Measurements from ENCODE around the gene NUDT22.
A peak's percentile ranks its signal among the peaks of the same experiment; 100 is the strongest.

The NUDT22 gene, protein sequence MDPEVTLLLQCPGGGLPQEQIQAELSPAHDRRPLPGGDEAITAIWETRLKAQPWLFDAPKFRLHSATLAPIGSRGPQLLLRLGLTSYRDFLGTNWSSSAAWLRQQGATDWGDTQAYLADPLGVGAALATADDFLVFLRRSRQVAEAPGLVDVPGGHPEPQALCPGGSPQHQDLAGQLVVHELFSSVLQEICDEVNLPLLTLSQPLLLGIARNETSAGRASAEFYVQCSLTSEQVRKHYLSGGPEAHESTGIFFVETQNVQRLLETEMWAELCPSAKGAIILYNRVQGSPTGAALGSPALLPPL

GRCh38 chr11:64225608-64226506, at the start of gene NUDT22, which contains the start of gene TRPT1:
NUDT22 (plus strand) TSS chr11:64226274; CDS start chr11:64226653, 379 bp downstream.
TRPT1 (minus strand) TSS chr11:64226186; CDS start chr11:64225860, 326 bp downstream.
- DNase-seq, result peak; percentile 75

GRCh38 chr11:64176751-64177150, 49.3 kb upstream of the NUDT22 start:
- no peak for DNase-seq

GRCh38 chr11:64178203-64178602, 47.9 kb upstream of the NUDT22 start:
- DNase-seq, result no peak

DNA sequence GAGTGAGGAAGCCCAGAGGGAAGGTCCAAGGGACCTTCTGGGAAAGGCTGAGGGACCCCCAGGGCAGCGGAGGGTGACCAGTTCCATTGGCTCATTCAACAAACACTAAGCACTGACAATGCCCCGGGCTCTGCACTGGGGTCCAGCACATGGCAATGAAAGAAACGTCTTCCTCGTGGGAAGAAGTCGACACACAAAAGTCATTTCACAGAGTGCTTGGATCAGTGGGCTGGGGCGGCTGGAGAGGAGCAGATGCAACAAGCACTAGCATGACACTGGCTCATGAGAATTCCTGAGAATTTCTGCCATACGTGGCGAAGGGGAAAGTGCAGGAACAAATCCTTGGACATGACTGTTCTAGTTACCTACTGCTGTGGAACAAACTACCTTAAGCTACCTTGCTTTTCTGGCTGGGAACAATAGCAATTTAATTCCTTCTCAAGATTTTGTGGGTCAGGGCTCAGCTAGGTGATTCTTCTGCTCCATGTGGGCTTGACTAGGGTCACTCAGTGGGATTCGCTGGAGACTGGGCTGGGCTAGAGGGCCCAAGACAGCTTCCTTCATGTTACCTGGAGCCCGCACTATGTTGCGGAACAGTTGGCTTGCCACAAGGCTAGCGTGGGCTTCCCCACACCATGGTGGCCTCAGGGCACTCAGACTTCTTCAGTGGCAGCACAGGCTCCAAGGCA, 47.0 kb upstream of the NUDT22 start:
- no peak for DNase-seq

DNA sequence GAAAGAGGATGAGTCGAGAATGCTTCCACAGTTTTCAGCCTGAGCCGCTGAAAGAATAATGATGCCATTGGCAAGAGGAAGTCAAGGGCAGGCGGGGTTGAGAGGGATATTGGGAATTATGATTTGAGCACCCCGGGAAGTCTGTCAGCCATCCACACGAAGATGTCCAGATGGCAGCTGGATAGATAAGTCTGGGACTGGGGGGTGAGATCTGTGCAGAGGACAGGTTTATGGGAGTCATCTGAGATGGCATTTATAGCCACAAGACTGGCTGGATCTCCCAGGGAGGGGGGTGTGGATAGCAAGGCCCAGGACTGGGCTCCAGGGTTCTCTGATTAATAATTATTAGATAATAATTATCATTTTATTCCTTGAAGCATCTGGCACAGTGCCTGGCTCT, 45.2 kb upstream of the NUDT22 start:
- no peak for DNase-seq

- peak; percentile 84 for DNase-seq
These were observed 44.3 kb upstream of the NUDT22 start for GRCh38 chr11:64181506-64182411.

DNA sequence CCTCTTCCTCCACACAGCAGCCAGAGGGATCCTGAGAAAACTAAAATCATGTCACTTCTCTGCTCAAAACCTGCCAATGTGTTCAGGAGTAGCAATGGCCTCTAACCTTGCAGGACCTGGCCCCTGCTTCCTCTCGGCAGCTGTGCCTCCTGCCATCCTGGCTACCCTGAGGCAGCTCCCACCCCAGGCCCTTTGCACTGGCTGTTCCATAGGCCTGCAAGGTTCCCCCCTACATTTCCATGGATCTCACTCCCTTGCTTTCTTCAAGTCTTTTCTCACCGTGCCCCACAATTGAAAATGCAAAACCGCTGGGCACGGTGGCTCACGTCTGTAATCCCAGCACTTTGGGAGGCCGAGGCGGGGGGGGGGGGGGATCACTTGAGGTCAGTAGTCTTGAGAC, 42.2 kb upstream of the NUDT22 start:
- DNase-seq, result no peak

DNA sequence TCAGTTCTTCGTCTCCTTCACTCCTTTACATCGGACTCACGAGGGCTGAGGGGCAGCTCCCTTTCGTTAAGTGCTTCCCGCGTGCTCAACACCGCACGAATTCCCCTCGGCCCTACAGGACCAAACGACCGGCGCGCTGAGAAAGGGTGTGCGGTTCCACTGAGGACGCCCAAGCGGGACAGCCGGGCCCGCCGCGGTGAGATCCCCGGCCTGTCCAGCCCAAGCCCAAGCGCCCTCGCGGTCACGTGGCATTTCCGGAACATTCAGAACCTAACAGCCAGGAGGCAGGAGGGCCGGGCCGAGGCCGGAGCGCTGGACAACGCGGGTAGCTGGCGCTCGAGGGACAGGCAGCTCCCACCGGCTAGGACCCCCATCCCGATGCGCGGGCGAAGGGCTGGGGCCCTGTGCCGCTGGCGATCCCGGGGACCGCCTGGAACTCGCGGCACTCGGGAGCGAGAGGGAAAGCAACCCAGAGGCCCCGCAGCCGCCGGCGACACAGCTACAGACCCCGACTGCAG, 40.8 kb upstream of the NUDT22 start:
- no peak for DNase-seq

DNA sequence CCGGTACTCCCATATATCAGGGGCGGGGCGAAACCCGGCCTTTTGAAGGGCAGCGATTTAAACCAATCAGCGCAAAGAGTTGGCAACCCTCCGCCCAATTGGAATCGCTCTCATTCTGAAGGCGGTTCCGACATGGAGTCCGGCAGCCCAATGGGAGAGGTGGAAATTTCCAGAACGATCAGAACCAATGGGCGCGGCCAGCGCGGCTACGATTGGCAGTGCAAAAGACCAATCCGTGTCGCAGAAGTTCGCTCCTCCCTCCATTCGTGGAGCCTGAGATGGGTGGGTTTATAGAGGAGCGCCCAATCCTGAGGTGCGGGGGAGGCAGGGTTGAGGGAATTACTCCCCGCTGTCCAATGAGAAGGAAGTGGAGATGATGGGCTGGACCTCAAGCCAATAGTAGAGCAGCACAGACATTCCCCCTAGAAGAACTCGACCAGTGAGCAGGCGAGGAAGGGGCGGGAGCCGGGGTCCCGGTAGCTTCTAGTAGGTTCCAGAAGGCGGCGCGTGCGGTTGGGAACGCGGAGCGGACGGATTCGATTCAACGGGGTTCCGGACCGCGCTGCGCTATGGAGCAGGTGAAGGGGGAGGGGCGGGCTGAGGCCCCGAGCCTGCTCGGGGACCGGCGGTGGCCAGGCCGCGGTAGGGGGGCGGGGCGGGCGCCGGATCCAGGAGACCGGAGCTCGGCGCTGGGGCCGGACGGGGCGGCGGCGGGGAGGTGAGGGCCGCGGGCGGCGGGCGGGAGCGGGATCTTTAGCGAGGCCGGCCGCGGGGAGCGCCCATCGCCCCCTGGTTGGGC, 40.2 kb upstream of the NUDT22 start, which contains the start of gene STIP1:
Gene STIP1, plus strand, starts transcription at position 479 of the 799 bp plus-strand sequence. Its CDS starts 91 bp downstream, at position 570.
- peak; percentile 100 for DNase-seq

- DNase-seq, result peak; percentile 9
These were observed 39.4 kb upstream of the NUDT22 start for GRCh38 chr11:64186492-64187165.

GRCh38 chr11:64192434-64192833, 33.6 kb upstream of the NUDT22 start:
- DNase-seq, result no peak

- DNase-seq, result no peak
These were observed 29.4 kb upstream of the NUDT22 start for GRCh38 chr11:64196626-64197025.

GRCh38 chr11:64198511-64198910, 27.6 kb upstream of the NUDT22 start:
- DNase-seq, result no peak

DNA sequence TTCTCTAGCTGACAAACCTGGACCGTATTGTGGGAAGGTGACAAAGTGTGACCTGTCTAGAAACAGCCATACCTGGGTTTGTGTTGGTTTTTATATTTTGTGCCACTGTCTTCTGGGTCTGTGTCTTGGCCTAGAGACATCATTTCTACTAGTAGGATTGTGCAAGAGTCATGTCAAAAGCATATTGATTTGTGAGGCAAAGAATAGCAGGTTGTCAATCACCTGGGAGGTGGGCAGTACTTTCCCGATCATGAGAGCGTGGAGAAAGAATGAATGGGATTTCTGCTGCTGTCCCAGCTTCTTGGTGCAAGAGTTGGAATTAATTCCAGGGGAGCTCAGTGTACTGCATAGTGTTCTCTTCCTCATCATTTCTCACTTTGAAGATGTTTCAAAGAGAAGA, 24.5 kb upstream of the NUDT22 start:
- no peak for DNase-seq

- no peak for DNase-seq
These were observed 23.1 kb upstream of the NUDT22 start for GRCh38 chr11:64202992-64203391.

- no peak for DNase-seq
These were observed 22.5 kb upstream of the NUDT22 start for GRCh38 chr11:64203421-64204079.

- no peak for DNase-seq
These were observed 22.0 kb upstream of the NUDT22 start for GRCh38 chr11:64204080-64204440.

DNA sequence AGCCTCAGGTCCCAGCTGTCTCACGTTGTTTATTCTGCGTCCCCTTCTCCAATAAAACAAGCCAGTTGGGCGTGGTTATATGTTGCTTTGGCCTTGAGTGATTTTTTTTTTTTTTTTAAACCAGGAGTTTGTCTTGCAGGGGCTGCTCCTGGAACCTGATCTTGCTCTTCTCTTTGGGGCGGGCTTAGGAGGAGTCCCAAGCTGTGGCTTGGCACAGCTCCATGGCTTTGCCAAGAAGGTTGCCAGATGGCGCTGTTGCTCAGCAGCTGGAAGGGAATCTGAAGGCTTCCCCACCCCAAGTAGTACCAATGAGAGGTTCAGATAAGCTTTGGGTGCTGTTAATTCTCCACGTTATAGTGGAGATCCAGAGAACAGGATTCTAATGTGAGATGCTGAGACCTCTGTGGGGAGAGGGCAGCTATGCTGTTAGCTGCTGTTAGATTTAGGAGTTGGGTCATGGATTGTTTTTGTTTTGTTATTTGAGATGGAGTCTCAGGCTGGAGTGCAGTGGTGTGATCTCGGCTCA, 21.5 kb upstream of the NUDT22 start:
- DNase-seq, result peak; percentile 67

DNA sequence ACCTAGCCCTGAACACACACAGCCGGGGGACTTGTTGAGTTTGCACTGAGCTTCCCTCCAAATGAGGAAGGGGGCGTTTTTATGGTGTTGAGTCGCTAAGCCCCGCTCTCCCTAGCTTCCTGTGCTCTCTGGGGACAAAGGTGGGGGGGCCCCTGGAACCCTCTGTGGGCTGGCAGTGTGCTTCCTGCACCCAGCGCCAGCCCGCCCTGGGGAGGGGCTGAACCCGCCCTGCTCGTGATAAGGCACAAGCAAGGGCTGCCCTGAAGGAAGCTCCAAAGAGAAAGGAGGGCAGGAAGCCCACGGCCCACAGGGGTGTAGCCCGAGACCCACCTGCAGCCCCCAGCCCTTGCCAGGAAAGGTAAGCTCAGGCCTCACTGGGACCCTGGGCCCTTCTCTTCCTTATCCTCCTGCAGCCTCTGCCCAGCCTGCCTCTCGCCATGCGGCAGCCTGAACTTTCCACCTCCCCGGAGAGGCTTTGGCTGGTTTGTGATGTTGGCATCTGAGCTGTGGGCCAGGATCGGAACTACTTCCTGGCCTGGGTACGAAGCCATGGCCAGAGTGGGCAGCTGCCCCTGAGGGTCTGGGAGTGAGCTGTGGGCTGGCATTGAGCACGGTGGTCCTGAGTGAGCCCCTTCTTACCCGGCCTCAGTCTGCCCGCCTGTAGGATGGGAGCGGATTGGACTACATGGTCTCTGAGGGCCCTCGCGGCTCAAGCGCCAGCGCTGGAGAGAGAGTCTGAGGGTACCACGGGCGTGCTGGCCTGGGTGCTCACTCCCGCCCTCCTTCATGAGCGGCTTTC, 19.4 kb upstream of the NUDT22 start, which contains the start of gene FERMT3:
Gene FERMT3, plus strand, starts transcription at position 265 of the 799 bp plus-strand sequence. CDS start 644 bp downstream, outside the sequence.
- no peak for DNase-seq

Measured in NCI-H510A treated with DMSO at 0.1 percent for 48 hours (cell line).